Measurements from ENCODE around the gene CXCL12. TPM values are rescaled to one million over a fixed set of nuclear protein-coding genes. Genes with fewer than 3 reads are reported as not detected.

The CXCL12 gene
- total RNA-seq, 2 donors from 2014 or later = 6.9 to 19.6 TPM

GRCh38 chr10:44402465-44403195, 17.7 kb upstream of the CXCL12 start:
- TF ChIP-seq POLR2AphosphoS5 (IDR thresholded peaks at IDR 0.05) (no peak), CTCF (IDR thresholded peaks at IDR 0.05) (no peak), POLR2A (IDR thresholded peaks at IDR 0.05) (no peak)
- Histone ChIP-seq H3K4me3 (no peak overlapping the region), H3K27ac (no peak overlapping the region), H3K36me3 (no peaks in the 10 kb centered on the region), H3K27me3 (replicated peaks; ENCODE audit: insufficient read depth) (no peaks in the 10 kb centered on the region), H3K4me1 (replicated peaks) (no peaks in the 10 kb centered on the region), H3K9me3 (no peaks in the 10 kb centered on the region)
- WGBS = 71% methylated on average over 6 of the region's 6 CpGs
- DNase-seq (ENCODE audit: low spot score) = no peak
- intact Hi-C loops (cut with DNase I) = no loop called here

- Histone ChIP-seq H3K4me1 (replicated peaks) (no peaks in the 10 kb centered on the region), H3K9me3 (no peaks in the 10 kb centered on the region), H3K27me3 (replicated peaks; ENCODE audit: insufficient read depth) (no peaks in the 10 kb centered on the region), H3K4me3 (no peak overlapping the region), H3K36me3 (no peaks in the 10 kb centered on the region), H3K27ac (no peak overlapping the region)
- no peak for DNase-seq (ENCODE audit: low spot score)
- no peak for TF ChIP-seq POLR2AphosphoS5 (IDR thresholded peaks at IDR 0.05)
- TF ChIP-seq CTCF (IDR thresholded peaks at IDR 0.05) = no peak
- TF ChIP-seq POLR2A (IDR thresholded peaks at IDR 0.05) = no peak
- intact Hi-C loops (cut with DNase I) = no loop called here
- 59% methylated on average over 4 of the region's 4 CpGs for WGBS
Measured at GRCh38 chr10:44400541-44400940, 15.6 kb upstream of the CXCL12 start.

GRCh38 chr10:44399659-44400451, 15.0 kb upstream of the CXCL12 start:
- Histone ChIP-seq H3K27me3 (replicated peaks; ENCODE audit: insufficient read depth) (no peaks in the 10 kb centered on the region), H3K9me3 (no peaks in the 10 kb centered on the region), H3K4me1 (replicated peaks) (no peaks in the 10 kb centered on the region), H3K4me3 (no peak overlapping the region), H3K27ac (no peak overlapping the region), H3K36me3 (no peaks in the 10 kb centered on the region)
- 86% methylated on average over 6 of the region's 6 CpGs for WGBS
- intact Hi-C loops (cut with DNase I) = no loop called here
- TF ChIP-seq POLR2AphosphoS5 (IDR thresholded peaks at IDR 0.05) = no peak
- no peak for TF ChIP-seq CTCF (IDR thresholded peaks at IDR 0.05)
- no peak for TF ChIP-seq POLR2A (IDR thresholded peaks at IDR 0.05)
- DNase-seq (ENCODE audit: low spot score) = no peak

GRCh38 chr10:44398747-44399658, 14.1 kb upstream of the CXCL12 start:
- Histone ChIP-seq H3K9me3 (no peaks in the 10 kb centered on the region), H3K27me3 (replicated peaks; ENCODE audit: insufficient read depth) (no peaks in the 10 kb centered on the region), H3K4me3 (no peak overlapping the region), H3K27ac (no peak overlapping the region), H3K36me3 (no peaks in the 10 kb centered on the region), H3K4me1 (replicated peaks) (no peaks in the 10 kb centered on the region)
- intact Hi-C loops (cut with DNase I) = no loop called here
- 79% methylated on average over 15 of the region's 15 CpGs for WGBS
- TF ChIP-seq CTCF (IDR thresholded peaks at IDR 0.05) (no peak), POLR2AphosphoS5 (IDR thresholded peaks at IDR 0.05) (no peak), POLR2A (IDR thresholded peaks at IDR 0.05) (no peak)
- DNase-seq (ENCODE audit: low spot score) = no peak

Measured in prostate gland (tissue), 2 donors.